Endothelial cell of umbilical vein (primary cell): ENCODE measurements around the gene BST2. TPM values are rescaled to one million over a fixed set of nuclear protein-coding genes. Genes with fewer than 3 reads are reported as not detected.
A peak's percentile ranks its signal among the peaks of the same experiment; 100 is the strongest.

ENCODE experiments used
- BruUV-seq: library from RNA; stranded (reverse); fragments of 400-500 nt; replicated peaks from 2 replicates; lab custom pipeline; 2021; lab: Mats Ljungman, UMichigan
- CTCF ChIA-PET: fragments of 300-600, 350-600 bp; sonication (Branson Sonifier 250); formaldehyde crosslinking; loops from one replicate; lab custom pipeline; 2021; ENCODE audit warnings: antibody characterized with exemption, inconsistent platforms; lab: Charles Lee
- POLR2A ChIA-PET: fragments of 300-600, 350-600 bp; sonication (Branson Sonifier 250); formaldehyde crosslinking; loops from one replicate; lab custom pipeline; 2021; ENCODE audit warnings: antibody characterized with exemption, inconsistent platforms; lab: Charles Lee
- DNase-seq: peaks from one replicate; pipeline ENCODE4 v3.0.0-alpha.2; 2011; ENCODE audit warnings: low read depth, low spot score
- FAIRE-seq: peaks from 2 replicates; lab custom pipeline; 2011; peaks lifted over from hg19 to GRCh38; lab: Jason Lieb, UNC
- H2AFZ ChIP-seq: 2 replicates; pipeline ENCODE4 v1.6.0; 2012; ENCODE audit warnings: low read depth, low read length, control low read depth, inconsistent platforms
- H3K27ac ChIP-seq: 2 replicates; pipeline ENCODE4 v1.5.1; 2011; ENCODE audit warnings: low read depth, mild to moderate bottlenecking, control low read depth, low read length, moderate library complexity; ENCODE audit not compliant: insufficient read depth
- H3K27me3 ChIP-seq, 2 experiments: 2 replicates each; pipeline versions ENCODE4 v1.6.0 to v1.6.1; 2011; ENCODE audit warnings: low read length in 2 of 2, mixed read lengths in 1 of 2; ENCODE audit not compliant: control insufficient read depth in 2 of 2, insufficient read depth in 2 of 2
- H3K36me3 ChIP-seq, 2 experiments: 2 replicates in 1 of 2; 3 replicates in 1 of 2; pipeline ENCODE4 v1.5.1; 2011; ENCODE audit warnings: low read length in 2 of 2, mild to moderate bottlenecking in 1 of 2, moderate library complexity in 1 of 2; ENCODE audit not compliant: control insufficient read depth in 2 of 2, insufficient read depth in 2 of 2; ENCODE audit errors: extremely low read depth in 1 of 2
- H3K4me1 ChIP-seq: 3 replicates; pipeline ENCODE4 v1.5.1; 2011; ENCODE audit warnings: mild to moderate bottlenecking, low read length; ENCODE audit not compliant: control insufficient read depth, insufficient read depth; ENCODE audit errors: extremely low read depth
- H3K4me2 ChIP-seq: 2 replicates; pipeline ENCODE4 v1.6.1; 2011; ENCODE audit warnings: low read length, control low read depth, mixed read lengths; ENCODE audit not compliant: insufficient read depth
- H3K4me3 ChIP-seq, 3 experiments: fragments of 200-600 bp in 1 of 3; sonication (generic), shearing (Covaris generic) in 1 of 3; replicated peaks in 1 of 3; 2 replicates each; pipeline ENCODE4 v1.5.1; 2011 to 2016; ENCODE audit warnings: control low read depth in 3 of 3, low read length in 3 of 3, mild to moderate bottlenecking in 2 of 3, inconsistent platforms in 1 of 3, low read depth in 1 of 3, moderate library complexity in 1 of 3; ENCODE audit not compliant: insufficient read depth in 1 of 3
- H3K79me2 ChIP-seq: 2 replicates; pipeline ENCODE4 v1.6.0; 2012; ENCODE audit warnings: low read length, inconsistent platforms; ENCODE audit not compliant: control insufficient read depth, insufficient read depth
- H3K9ac ChIP-seq: replicated peaks from 2 replicates; pipeline ENCODE3; 2011; ENCODE audit warnings: low read length, control low read depth; ENCODE audit not compliant: insufficient read depth; ENCODE audit errors: extremely low read depth
- H3K9me1 ChIP-seq: replicated peaks from 3 replicates; pipeline ENCODE4 v1.6.0; 2011; ENCODE audit warnings: mild to moderate bottlenecking, low read length; ENCODE audit not compliant: control insufficient read depth, insufficient read depth; ENCODE audit errors: extremely low read depth
- H3K9me3 ChIP-seq: replicated peaks from 2 replicates; pipeline ENCODE4 v1.5.1; 2012; ENCODE audit warnings: low read length, inconsistent platforms; ENCODE audit not compliant: control insufficient read depth, insufficient read depth
- H4K20me1 ChIP-seq: replicated peaks from 2 replicates; pipeline ENCODE3; 2011; ENCODE audit warnings: mild to moderate bottlenecking, low read length; ENCODE audit not compliant: control insufficient read depth, insufficient read depth; ENCODE audit errors: extremely low read depth
- EZH2 ChIP-seq: IDR thresholded peaks from 2 replicates; pipeline ENCODE4 v1.6.1; 2012; ENCODE audit warnings: borderline replicate concordance, low read depth, mild to moderate bottlenecking, moderate library complexity, low read length, inconsistent platforms; ENCODE audit not compliant: severe bottlenecking
- FOS ChIP-seq: IDR thresholded peaks from 2 replicates; pipeline ENCODE4 v1.6.1; 2011; ENCODE audit warnings: mild to moderate bottlenecking, low read length, moderate library complexity, borderline replicate concordance; ENCODE audit not compliant: insufficient read depth
- GATA2 ChIP-seq: IDR thresholded peaks from 2 replicates; pipeline ENCODE4 v1.7.0; 2011; ENCODE audit warnings: low read depth, mild to moderate bottlenecking, moderate library complexity, mixed read lengths, low read length; ENCODE audit not compliant: insufficient read length, insufficient read depth
- JUN ChIP-seq: IDR thresholded peaks from 2 replicates; pipeline ENCODE4 v1.6.1; 2011; ENCODE audit warnings: borderline replicate concordance, low read depth; ENCODE audit not compliant: insufficient read length, insufficient read depth
- MYC ChIP-seq: IDR thresholded peaks from one replicate; pipeline ENCODE4 v1.6.1; 2011; ENCODE audit warnings: mild to moderate bottlenecking, low read depth, low read length
- POLR2A ChIP-seq: IDR thresholded peaks from 2 replicates; pipeline ENCODE4 v1.6.1; 2012; ENCODE audit warnings: low read depth, mild to moderate bottlenecking, control low read depth, low read length
- POLR2AphosphoS5 ChIP-seq: IDR thresholded peaks from 2 replicates; pipeline ENCODE4 v1.6.1; 2012; ENCODE audit warnings: low read depth, mild to moderate bottlenecking, control low read depth, low read length, moderate library complexity; ENCODE audit not compliant: insufficient read depth
- dilution Hi-C: fragments of 300-500 bp; cut with MboI; formaldehyde crosslinking; loops from one replicate; pipeline ENCODE4 v1.15.0; 2019; ENCODE audit warnings: low sequenced_read_pairs; ENCODE audit not compliant: extremely low pct_ligation_motif_present
- intact Hi-C: fragments of 100-400 bp; cut with micrococcal nuclease; formaldehyde crosslinking; loops from one replicate; pipeline ENCODE4 v1.10.0; 2022
- polyA plus RNA-seq, 4 experiments: library from polyadenylated mRNA; depleted of rRNA in 3 of 4; stranded (reverse) in 3 of 4; unstranded in 1 of 4; fragments of >200 nt; gene quantifications; 2 replicates each; pipeline versions ENCODE4 v1.2.1 to v1.2.3, GENCODE V29; 2011 to 2012; ENCODE audit warnings: missing spikeins in 1 of 4
- total RNA-seq: library from RNA; stranded (reverse); gene quantifications from 2 replicates; pipeline ENCODE4 v1.2.3, GENCODE V29; 2021
- TF ChIP-seq, protein P1 (sequence below), 2 donors: IDR thresholded peaks; 1 replicate in 1 of 2; 2 replicates in 1 of 2; pipeline ENCODE4 v1.5.1; 2011; ENCODE audit warnings: low read length in 2 of 2, mild to moderate bottlenecking in 2 of 2, moderate library complexity in 2 of 2, control low read depth in 1 of 2, inconsistent platforms in 1 of 2, low read depth in 1 of 2; ENCODE audit not compliant: insufficient read depth in 1 of 2; ENCODE audit errors: extremely low read depth in 1 of 2
- TF ChIP-seq, protein P2 (sequence below): IDR thresholded peaks from 2 replicates; pipeline ENCODE4 v1.6.1; 2011; ENCODE audit not compliant: insufficient read depth, insufficient read length

BST2 gene
- total and polyA plus RNA-seq, 2 donors (not counting 3 experiments of a cell fraction or from before 2014, with no cell fraction given): 21.2 to 146 TPM

DNA sequence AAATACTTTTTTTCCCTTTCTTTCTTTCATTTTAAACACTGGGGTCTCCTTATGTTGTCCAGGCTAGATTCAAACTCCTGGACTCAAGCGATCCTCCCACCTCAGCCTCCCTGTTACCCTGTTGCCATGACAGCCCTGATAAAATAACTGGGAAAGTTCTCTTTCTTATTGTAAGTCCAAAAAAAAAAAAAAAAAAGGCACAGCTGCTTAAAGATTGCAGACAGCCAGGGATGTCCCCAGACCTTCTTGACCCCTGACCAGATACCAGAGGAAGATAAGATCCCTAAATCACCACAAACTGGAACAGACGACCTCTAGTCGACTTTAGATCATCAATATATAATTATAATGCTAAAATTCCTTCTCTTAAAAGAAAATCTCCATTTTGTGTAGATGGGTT lies 13.3 kb upstream of the BST2 start:
- Histone ChIP-seq H3K9me1 (no peaks in the 10 kb centered on the region), H2AFZ (no peak overlapping the region), H3K36me3 (no peaks in the 10 kb centered on the region), H3K27me3 (no peaks in the 10 kb centered on the region), H3K79me2 (no peaks in the 10 kb centered on the region), H3K4me2 (peak overlapping the region; percentile 75), H3K27ac (peak overlapping the region; percentile 64), H3K4me3 (peak overlapping the region in 1 of 3 experiments; percentile 63), H3K9me3 (no peaks in the 10 kb centered on the region), H3K9ac (peak overlapping the region; percentile 35), H4K20me1 (no peaks in the 10 kb centered on the region), H3K4me1 (peaks cover 15% of the 10 kb centered on the region)
- CTCF ChIA-PET: interaction anchor here (1.3 to 1.6 kb wide), 5 partner anchors 19 to 48 kb away, joined by 4 to 12 read pairs (median 5); partner anchors contain the start of gene CCDC194
- DNase-seq (no peak), FAIRE-seq (no peak)
- dilution Hi-C loops: no loop called here
- intact Hi-C loops: loop anchor here (2.0 kb wide), 1 partner anchor 52 kb away; the partner anchor contains the start of gene SLC27A1
- POLR2A ChIA-PET: interaction anchor here (1.3 kb wide), 1 partner anchor 13 kb away, joined by 4 read pairs; the partner anchor contains the start of gene BST2
- no TSS peak for BruUV-seq
- TF ChIP-seq JUN (no peak), POLR2A (no peak), FOS (no peak), MYC (no peak), GATA2 (no peak), EZH2 (no peak), POLR2AphosphoS5 (no peak)
- TF ChIP-seq, protein P1, sequence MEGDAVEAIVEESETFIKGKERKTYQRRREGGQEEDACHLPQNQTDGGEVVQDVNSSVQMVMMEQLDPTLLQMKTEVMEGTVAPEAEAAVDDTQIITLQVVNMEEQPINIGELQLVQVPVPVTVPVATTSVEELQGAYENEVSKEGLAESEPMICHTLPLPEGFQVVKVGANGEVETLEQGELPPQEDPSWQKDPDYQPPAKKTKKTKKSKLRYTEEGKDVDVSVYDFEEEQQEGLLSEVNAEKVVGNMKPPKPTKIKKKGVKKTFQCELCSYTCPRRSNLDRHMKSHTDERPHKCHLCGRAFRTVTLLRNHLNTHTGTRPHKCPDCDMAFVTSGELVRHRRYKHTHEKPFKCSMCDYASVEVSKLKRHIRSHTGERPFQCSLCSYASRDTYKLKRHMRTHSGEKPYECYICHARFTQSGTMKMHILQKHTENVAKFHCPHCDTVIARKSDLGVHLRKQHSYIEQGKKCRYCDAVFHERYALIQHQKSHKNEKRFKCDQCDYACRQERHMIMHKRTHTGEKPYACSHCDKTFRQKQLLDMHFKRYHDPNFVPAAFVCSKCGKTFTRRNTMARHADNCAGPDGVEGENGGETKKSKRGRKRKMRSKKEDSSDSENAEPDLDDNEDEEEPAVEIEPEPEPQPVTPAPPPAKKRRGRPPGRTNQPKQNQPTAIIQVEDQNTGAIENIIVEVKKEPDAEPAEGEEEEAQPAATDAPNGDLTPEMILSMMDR (IDR thresholded peaks at IDR 0.05; ENCODE audit: extremely low read depth in 1 of 2, insufficient read depth in 1 of 2, low read depth in 1 of 2, low read length in 2 of 2): no peak
- TF ChIP-seq, protein P2, sequence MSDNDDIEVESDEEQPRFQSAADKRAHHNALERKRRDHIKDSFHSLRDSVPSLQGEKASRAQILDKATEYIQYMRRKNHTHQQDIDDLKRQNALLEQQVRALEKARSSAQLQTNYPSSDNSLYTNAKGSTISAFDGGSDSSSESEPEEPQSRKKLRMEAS: no peak
